Measurements from ENCODE around the gene ZSWIM6. TPM values are rescaled to one million over a fixed set of nuclear protein-coding genes. Genes with fewer than 3 reads are reported as not detected.

Gene ZSWIM6
- total RNA-seq, 2 experiments from 2014 or later, result 4.1 TPM

DNA sequence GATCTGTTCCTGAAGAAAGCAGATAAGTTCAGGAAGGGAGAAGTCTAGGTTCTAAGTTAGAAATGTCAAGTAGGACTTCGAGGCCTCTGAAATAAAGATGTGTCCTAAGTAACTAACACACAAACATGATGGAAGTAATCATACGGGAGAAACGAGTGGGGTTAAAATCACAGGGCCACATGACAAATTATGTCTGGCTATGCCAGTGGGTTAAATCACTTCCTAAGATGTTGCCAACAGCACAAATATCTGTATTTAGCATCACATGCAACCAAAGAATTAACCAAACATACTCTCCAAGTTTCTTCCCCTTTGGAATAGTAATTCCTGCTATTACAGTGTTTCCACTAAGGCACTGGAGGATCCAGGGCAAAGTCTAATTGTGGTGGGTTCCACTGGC, 13.7 kb upstream of the ZSWIM6 start:
- TF ChIP-seq, protein P1, sequence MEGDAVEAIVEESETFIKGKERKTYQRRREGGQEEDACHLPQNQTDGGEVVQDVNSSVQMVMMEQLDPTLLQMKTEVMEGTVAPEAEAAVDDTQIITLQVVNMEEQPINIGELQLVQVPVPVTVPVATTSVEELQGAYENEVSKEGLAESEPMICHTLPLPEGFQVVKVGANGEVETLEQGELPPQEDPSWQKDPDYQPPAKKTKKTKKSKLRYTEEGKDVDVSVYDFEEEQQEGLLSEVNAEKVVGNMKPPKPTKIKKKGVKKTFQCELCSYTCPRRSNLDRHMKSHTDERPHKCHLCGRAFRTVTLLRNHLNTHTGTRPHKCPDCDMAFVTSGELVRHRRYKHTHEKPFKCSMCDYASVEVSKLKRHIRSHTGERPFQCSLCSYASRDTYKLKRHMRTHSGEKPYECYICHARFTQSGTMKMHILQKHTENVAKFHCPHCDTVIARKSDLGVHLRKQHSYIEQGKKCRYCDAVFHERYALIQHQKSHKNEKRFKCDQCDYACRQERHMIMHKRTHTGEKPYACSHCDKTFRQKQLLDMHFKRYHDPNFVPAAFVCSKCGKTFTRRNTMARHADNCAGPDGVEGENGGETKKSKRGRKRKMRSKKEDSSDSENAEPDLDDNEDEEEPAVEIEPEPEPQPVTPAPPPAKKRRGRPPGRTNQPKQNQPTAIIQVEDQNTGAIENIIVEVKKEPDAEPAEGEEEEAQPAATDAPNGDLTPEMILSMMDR (IDR thresholded peaks at IDR 0.05), result no peak
- peaks cover 11% of the 10 kb centered on the region for H3K4me1 Mint-ChIP-seq (ENCODE audit: low read depth)
- H3K4me3 Mint-ChIP-seq, result no peak overlapping the region
- DNase-seq (no peak), ATAC-seq (ENCODE audit: poor library complexity) (no peak)
- Histone ChIP-seq H3K4me1 (ENCODE audit: insufficient read depth, low read length) (peaks cover 9% of the 10 kb centered on the region), H3K27me3 (ENCODE audit: control insufficient read depth in 1 of 2, insufficient read depth in 2 of 2, low read length in 2 of 2) (no peaks in the 10 kb centered on the region), H3K36me3 (ENCODE audit: insufficient read depth, low read length) (no peaks in the 10 kb centered on the region), H3K27ac (ENCODE audit: low read depth in 1 of 2, low read length in 2 of 2) (no peak overlapping the region), H3K4me3 (ENCODE audit: low read length) (no peak overlapping the region), H3K9me3 (ENCODE audit: control insufficient read depth in 1 of 2, insufficient read depth in 1 of 2, low read length in 2 of 2) (no peaks in the 10 kb centered on the region)
- ChIA-PET POLR2A (interaction anchor here (3.5 kb wide), 1 partner anchor 12 kb away, joined by 22 read pairs; the partner anchor contains the start of gene ZSWIM6), CTCF (no interaction called here)
- H3K36me3 Mint-ChIP-seq (ENCODE audit: low read depth), result no peaks in the 10 kb centered on the region
- no peaks in the 10 kb centered on the region for H3K9me3 Mint-ChIP-seq
- intact Hi-C loops (cut with DNase I, micrococcal nuclease), result no loop called here
- peaks cover 13% of the 10 kb centered on the region for H3K27me3 Mint-ChIP-seq
- no peak overlapping the region for H3K27ac Mint-ChIP-seq

DNA sequence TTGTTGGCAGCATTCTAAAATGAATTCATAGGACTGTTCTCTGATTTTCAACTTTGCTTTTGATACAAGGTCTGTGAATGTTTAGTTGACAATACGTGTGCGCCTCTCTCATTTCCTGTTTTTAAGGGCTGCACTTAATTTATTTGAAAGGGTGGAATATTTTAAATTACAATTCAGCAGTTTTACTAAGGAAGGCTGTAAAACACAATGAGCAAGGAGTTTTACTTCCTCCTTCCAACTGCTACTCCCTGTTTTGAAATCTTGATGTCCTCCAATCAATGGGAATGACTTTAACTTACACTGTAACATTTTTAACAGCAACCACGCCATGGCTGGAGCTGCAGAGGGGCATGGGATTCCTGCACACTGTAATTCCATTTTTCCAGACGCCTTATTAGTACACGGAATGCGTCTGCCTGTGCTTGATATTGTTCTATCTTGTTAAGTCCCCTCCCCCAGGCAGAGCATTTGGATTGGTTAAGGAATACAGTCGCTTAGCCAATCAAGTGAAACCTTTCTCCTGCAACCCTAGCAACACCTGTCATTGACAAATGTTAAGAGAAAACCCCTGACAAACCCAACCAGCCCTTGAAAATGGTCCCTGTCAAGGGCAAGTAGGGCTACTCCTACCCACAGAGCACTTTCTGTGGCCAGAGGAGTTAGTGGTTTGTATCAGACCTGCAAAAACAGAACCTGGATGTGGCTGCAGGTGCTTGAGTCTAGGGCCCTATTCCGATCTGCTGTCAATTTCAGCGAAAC, 12.5 kb upstream of the ZSWIM6 start:
- H3K4me1 ChIP-seq (ENCODE audit: insufficient read depth, low read length), result peaks cover 9% of the 10 kb centered on the region
- no peaks in the 10 kb centered on the region for H3K9me3 ChIP-seq (ENCODE audit: control insufficient read depth in 1 of 2, insufficient read depth in 1 of 2, low read length in 2 of 2)
- TF ChIP-seq, protein P1 (IDR thresholded peaks at IDR 0.05), result no peak
- Mint-ChIP-seq H3K27ac (peak overlapping the region; percentile 43), H3K4me3 (peak overlapping the region; percentile 42), H3K9me3 (no peaks in the 10 kb centered on the region), H3K4me1 (ENCODE audit: low read depth) (peaks cover 11% of the 10 kb centered on the region), H3K36me3 (ENCODE audit: low read depth) (no peaks in the 10 kb centered on the region), H3K27me3 (peaks cover 21% of the 10 kb centered on the region)
- no peaks in the 10 kb centered on the region for H3K36me3 ChIP-seq (ENCODE audit: insufficient read depth, low read length)
- ATAC-seq (ENCODE audit: poor library complexity) (peak; percentile 71), DNase-seq (peak in 4 of 14 experiments; percentile 10 to 58 (median 43))
- intact Hi-C loops (cut with DNase I, micrococcal nuclease), result no loop called here
- H3K27ac ChIP-seq (ENCODE audit: low read depth in 1 of 2, low read length in 2 of 2), result no peak overlapping the region
- CTCF ChIA-PET, result no interaction called here
- H3K27me3 ChIP-seq (ENCODE audit: control insufficient read depth in 1 of 2, insufficient read depth in 2 of 2, low read length in 2 of 2), result no peaks in the 10 kb centered on the region
- peak overlapping the region; percentile 4 for H3K4me3 ChIP-seq (ENCODE audit: low read length)
- POLR2A ChIA-PET, result interaction anchor here (3.5 kb wide), 1 partner anchor 11 kb away, joined by 22 read pairs; the partner anchor contains the start of gene ZSWIM6

DNA sequence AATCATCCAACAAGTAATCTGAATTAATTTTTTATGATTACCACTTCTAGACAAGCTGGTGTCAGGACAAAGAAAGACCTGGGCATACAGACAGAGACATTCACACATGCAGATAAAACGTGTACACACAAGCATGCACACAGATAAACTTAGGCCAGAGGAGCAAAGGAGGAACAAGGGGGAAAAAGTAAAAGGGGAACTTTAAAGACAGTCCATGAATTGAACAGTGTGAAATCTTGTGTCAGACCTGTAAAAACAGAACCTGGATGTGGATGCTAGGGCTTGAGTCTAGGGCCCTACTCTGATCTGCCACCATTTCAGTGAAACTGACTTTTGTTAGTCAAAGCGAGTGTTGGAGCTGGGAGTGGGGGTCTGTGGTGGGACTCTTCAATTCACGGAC, 11.2 kb upstream of the ZSWIM6 start:
- ChIA-PET POLR2A (interaction anchor here (3.5 kb wide), 1 partner anchor 10 kb away, joined by 22 read pairs; the partner anchor contains the start of gene ZSWIM6), CTCF (no interaction called here)
- no peak overlapping the region for H3K27ac Mint-ChIP-seq
- peaks cover 20% of the 10 kb centered on the region for H3K27me3 Mint-ChIP-seq
- no peak for DNase-seq
- H3K36me3 Mint-ChIP-seq (ENCODE audit: low read depth), result no peaks in the 10 kb centered on the region
- Histone ChIP-seq H3K27ac (ENCODE audit: low read depth in 1 of 2, low read length in 2 of 2) (no peak overlapping the region), H3K4me3 (ENCODE audit: low read length) (no peak overlapping the region), H3K9me3 (ENCODE audit: control insufficient read depth in 1 of 2, insufficient read depth in 1 of 2, low read length in 2 of 2) (no peaks in the 10 kb centered on the region), H3K4me1 (ENCODE audit: insufficient read depth, low read length) (peaks cover 9% of the 10 kb centered on the region), H3K27me3 (ENCODE audit: control insufficient read depth in 1 of 2, insufficient read depth in 2 of 2, low read length in 2 of 2) (no peaks in the 10 kb centered on the region), H3K36me3 (ENCODE audit: insufficient read depth, low read length) (no peaks in the 10 kb centered on the region)
- H3K4me1 Mint-ChIP-seq (ENCODE audit: low read depth), result peaks cover 11% of the 10 kb centered on the region
- no peak for ATAC-seq (ENCODE audit: poor library complexity)
- intact Hi-C loops (cut with DNase I, micrococcal nuclease), result no loop called here
- H3K4me3 Mint-ChIP-seq, result no peak overlapping the region
- no peaks in the 10 kb centered on the region for H3K9me3 Mint-ChIP-seq
- TF ChIP-seq, protein P1 (IDR thresholded peaks at IDR 0.05), result no peak
